Islet of Langerhans (tissue), 1 donor: ENCODE measurements around the gene ANKRD13D.
"Not testable (repeated sequence)": the region's sequence is repeated elsewhere in the genome, so short reads cannot be mapped to it uniquely, and the experiment has no call there.

Experiments used
- FAIRE-seq: peaks from one replicate; lab custom pipeline; 2011; peaks lifted over from hg19 to GRCh38; lab: Jason Lieb, UNC

ANKRD13D gene

DNA sequence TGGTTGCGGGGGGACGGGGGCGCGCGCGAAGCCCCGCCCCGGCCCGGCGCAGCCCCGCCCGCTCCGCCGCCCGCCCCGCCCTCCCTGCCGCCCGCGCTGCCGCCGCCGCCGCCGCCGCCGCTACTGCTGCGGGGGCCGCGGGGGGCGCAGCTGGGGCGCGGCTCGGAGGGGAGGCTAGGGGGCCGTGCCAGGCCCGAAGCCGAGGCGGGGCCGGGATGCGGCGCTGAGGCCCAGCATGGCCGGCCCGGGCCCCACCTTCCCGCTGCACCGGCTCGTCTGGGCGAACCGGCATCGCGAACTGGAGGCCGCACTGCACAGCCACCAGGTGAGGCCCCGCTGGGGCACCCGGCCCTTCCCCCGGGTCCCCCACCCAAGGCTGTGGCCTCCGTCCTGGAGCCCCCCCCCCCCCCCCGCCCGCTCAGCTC lies at the start of gene ANKRD13D:
Gene ANKRD13D, plus strand, starts transcription at position 78 of the 425 bp plus-strand sequence. Its CDS starts 158 bp downstream, at position 236.
- no peak for FAIRE-seq

DNA sequence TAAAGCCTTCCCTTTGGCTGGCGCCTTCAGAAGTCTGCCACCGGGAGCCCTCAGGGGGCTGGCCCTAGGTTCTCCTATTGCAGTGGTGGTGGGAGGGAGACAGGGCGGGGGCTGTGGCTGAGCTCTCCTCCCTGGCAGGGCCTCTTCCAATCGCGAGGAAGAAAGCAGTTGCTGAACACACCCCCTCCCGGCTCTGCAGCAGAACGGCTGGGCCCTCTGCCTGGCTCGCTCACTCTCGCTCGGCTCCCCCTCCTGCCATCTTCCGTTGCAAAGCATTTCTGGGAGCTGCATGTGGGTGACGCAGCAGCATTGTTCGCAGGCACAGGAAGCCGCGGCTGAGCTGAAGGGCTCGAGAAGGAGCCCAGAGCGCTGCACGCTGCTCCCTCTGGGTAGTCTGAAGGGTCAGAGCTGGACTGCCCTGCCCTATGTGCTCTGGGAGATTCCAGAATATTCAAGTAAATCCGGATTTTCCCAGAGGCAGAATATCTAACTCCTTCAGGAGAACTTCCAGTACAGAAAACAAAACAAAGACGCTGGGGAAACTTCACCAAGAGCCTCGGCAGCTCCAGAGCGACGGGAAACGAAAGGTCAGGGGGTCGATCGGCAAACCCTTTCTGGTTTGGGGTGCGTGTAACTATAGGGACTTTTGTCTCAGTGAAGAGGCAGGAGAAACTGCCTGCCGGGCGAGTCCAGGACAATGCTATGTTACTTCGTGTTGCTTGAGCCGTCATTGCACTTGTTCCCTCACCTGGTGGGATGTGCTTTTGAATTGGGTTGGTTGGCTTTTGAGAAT lies 49.1 kb upstream of the ANKRD13D start:
- no peak for FAIRE-seq

DNA sequence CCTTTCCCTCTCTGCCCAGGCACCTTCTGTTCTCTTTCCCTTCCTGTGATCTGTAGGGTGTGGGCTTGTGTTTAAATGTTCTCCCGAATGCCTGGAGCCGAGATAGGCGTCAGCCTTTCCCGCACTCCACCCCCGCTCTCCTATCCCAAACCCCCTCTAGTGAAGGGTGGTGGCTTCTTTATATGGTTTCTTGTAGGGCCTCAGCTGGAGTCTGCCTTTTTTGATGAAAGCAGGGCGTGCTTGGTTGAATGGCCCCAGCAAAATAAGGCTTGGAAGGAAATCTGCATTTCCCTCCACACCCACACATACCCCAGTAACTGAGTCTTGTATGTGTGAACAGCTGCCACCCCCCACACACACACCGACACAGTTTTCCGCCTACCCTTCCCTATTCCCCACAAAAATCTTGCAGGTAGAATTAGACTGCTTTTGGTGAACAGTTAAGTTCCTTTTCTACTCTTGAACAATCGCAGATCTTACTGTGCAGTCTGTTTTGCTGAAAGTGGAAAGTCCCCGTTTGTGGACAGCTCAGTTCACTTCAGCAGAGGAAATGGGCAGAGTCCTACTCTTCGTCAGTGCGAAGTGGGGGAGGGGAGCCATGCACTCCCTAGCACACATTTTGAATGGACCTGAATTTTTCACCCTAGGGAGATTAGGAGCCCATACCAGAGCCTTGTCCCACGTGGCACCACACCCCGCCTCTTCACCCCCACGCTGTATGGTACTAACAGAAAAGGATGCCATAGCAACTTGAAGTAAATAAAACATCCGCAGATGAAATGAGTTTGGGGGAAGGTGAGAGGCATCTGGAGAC lies 48.3 kb upstream of the ANKRD13D start:
- FAIRE-seq: no peak

DNA sequence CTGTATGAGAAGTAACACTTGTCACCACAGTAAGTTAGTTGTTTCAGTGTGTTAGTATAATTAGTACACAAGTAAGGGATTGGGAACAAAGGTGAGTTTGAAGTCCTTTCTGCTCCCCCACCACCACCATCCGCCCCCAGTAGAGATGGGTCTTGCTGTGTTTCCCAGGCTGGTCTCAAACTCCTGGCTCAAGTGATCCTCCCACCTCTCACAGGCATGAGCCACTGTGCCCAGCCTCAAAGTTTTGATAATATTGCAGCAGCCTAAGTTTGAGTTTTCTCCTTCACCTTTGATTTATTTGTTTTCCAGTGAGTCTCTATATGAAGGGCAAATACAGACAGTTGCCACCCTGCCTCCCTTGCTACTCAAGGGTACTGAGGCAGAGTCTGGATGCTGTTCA lies 46.6 kb upstream of the ANKRD13D start:
- FAIRE-seq: no peak

DNA sequence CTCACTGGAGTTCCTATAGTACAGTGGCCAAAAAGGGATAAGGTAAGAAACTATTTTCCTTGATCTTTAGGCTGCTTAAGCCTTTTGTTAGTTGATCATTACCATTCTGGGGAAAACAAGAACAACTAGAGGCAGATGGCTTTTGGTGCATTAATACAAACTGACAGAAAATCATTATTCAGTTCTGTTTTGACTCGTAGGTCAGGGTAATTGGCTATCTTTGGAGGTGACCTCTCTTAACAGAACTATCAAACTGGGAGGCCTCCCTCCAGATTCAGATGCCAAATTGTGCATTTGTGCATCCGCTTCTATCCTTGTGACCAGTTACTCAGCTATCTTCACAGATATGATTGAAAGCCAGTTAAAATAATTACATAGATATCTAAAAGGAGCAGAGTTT lies 46.1 kb upstream of the ANKRD13D start:
- FAIRE-seq: no peak

DNA sequence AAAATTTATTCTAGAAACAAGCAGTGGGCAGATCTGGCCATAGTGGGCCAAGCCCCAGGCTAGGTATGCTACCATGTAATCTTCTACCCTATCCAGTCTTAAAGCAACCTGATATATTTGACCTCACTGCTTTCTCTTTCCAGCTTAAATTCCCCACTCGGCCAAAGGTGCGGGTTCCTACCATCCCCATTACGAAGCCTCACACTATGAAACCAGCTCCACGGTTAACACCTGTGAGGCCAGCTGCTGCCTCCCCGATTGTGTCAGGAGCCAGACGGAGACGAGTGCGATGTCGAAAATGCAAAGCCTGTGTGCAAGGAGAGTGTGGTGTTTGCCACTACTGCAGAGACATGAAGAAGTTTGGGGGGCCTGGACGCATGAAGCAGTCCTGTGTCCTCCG lies 44.1 kb upstream of the ANKRD13D start:
- FAIRE-seq: no peak

DNA sequence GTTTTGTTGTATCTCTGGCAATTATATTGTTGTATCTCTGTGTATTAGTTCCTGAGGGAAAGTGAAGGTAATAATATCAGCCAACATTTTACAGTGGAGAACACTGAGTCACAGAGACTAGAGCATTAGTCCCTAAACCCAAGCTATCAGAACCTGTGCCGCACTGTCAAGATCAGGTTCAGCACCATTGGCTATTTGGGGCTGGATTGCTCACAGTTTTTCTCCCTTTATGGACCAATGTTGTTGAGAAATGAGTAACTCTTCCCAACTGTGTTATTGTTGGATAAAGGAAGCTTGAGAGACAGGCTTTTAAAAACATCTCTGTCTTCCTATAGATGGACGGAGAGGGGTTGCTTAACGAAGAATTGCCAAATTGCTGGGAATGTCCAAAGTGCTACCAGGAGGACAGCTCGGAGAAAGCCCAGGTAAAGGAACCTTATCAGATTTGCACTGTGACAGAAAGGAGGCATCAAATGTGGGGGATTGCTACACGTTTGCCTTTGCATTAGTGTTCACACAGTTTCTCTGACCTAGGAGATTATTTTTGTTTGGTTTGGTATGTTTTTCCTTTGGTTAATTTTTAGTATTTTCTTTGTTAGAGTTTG lies 41.1 kb upstream of the ANKRD13D start:
- no peak for FAIRE-seq

DNA sequence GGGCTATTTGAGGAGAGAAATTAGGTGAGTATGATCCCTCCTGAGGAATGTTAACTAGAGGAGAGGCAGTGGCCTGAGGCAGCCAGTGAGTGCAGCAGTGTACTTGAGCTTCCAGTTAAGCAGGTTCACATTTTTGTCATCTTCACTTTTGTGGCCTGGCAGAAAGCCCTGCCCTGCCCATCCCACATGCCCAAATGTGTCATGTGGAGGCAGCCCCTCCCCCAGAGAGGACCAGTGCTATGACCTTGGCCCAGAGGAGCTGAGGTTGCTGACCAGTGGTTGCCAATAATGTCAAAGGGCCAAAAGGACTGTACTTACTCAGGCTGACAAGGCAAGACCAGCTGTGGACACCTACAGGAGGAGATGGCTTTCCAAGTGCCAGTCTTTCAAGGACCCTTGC lies 40.5 kb upstream of the ANKRD13D start:
- FAIRE-seq: no peak

DNA sequence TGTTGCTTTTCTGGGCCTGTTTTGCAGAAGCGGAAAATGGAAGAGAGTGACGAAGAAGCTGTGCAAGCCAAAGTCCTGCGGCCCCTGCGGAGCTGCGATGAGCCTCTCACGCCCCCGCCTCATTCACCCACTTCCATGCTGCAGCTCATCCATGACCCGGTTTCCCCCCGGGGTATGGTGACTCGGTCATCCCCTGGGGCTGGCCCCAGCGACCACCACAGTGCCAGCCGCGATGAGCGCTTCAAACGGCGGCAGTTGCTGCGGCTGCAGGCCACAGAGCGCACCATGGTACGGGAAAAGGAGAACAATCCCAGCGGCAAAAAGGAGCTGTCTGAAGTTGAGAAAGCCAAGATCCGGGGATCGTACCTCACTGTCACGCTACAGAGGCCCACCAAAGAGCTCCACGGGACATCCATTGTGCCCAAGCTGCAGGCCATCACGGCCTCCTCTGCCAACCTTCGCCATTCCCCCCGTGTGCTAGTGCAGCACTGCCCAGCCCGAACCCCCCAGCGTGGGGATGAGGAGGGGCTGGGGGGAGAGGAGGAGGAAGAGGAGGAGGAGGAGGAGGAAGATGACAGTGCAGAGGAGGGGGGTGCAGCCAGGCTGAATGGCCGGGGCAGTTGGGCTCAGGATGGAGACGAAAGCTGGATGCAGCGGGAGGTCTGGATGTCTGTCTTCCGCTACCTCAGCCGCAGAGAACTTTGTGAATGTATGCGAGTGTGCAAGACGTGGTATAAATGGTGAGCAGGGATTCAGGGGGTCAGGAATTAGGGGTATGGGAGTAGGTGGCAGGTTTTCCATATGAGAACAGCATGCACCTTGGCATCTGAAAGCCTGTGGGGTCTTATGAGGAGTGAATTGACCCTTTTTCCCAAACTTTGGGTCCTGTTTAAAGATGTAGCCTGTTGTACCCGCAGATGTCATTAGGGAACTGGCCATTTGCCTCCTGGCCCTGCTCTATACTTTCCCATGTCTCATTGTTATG lies 38.8 kb upstream of the ANKRD13D start:
- no peak for FAIRE-seq

DNA sequence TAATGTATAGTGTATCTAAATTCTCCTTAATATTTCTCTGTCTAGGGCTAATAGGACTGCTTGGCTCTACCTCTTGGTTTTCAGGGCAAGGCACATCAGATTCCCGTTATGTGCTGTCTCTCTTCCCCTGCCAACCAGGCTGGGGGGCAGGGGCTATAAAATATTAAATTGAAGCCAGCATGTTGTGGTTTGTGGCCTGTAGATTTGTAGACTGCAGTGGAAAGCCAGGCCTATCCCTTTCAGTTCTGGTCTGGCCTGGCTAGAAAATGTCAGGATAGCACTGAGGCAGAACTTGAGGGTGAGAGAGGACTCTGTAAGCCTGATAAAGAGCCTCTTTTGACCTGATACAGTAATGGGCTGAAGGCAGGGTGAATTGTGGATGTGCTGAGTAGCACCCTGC lies 37.3 kb upstream of the ANKRD13D start:
- FAIRE-seq: no peak

DNA sequence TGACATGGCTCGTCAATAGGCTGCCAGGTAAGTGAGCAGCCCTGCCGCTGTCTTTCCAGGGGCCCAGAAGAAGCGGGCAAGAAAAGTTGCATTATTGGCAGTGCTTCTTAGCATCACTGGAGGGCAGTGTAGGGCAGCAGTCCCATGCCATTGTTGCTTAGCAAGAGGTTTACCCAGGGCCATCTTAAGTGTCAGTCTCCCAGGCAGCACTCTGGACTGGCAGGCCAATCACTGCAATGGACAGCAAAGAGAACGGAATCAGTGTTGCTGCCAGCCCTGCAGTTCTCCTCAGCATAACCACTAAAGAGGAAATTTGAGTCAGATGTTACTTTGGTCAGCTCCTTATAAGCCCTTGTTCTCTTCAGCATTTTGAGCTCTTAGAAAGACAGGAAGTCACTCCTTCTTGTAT lies 36.3 kb upstream of the ANKRD13D start:
- FAIRE-seq: no peak

DNA sequence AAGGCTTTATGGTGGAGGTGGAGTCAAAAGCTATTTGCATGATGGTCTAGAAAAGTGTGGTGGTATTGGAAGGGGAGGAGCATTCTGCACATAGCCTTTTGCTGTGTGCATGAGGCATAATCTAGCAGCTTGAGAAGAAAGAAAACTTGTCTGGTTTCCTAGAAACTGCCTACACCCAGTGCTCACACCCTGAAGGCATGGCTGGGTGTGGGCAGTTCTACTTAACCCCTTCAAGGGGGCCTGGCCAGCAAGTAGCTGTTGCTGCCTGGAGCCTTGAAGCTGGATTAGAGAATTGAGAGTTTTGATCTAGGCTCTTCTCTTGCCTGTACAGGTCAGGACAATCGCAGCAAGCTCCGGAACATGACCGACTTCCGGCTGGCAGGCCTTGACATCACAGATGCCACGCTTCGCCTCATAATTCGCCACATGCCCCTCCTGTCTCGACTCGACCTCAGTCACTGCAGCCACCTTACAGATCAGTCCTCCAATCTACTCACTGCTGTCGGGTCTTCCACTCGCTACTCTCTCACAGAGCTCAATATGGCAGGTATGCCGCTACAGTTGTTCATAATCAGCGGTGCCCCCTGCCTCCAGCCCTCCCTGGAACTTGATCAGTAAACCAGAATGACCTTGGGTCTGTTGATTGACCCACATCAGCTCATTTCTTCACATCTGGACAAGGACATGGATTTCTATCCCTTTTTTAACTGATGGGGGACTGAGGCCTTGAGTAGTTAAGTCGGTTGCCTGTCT lies 35.1 kb upstream of the ANKRD13D start:
- no peak for FAIRE-seq

DNA sequence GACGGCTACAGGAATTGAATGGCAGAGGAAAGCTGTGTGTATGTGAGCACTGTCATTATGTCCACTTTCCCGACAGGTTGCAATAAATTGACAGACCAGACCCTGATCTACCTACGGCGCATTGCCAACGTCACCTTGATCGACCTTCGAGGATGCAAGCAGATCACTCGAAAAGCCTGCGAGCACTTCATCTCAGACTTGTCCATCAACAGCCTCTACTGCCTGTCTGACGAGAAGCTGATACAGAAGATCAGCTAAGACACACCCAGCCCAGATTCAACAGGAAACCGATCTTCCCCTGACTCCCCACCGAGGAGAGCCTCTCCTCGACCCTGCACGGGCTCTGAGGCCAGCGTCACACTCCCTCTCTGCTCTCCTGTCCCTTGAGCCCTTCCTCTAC lies 34.3 kb upstream of the ANKRD13D start:
- FAIRE-seq: no peak

DNA sequence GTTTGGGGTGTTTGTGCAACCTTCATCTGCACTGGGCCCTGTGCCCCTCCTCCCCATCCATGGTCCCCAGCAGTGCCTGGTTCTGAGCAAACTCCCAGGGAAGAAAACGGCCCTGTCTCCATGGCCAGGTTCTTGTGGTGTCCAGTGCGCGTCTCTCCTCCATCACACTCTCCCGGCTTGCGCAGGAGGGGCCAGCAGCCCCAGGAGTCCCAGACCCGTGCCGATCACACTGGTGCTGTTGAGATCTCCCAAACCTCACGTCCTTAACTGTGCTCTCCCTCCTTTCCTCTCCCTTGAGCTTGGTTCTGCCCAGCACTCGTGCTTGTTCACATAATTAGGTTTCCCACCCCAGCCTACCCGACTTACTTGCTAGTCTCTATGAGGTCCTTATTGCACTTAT lies 33.8 kb upstream of the ANKRD13D start:
- no peak for FAIRE-seq

DNA sequence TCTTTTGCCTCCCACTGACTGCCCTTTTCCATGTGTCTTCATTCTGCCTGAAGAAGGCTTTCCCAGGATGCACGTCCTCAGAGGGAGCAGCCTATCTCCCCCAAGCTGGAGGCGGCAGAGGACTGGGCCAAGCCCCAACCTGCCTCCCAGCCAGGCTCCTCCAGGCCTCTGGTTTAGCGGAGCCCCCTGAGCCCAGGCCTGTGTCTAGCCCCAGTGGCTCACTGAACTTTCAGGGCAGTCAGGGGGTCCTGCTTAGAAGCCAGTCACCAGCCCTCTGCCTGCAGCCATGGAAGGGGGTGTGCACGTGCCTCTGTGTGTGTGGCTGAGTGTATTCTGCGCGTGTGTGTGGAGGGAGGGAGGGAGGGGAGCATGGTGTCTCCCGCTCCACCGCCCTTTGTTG lies 33.2 kb upstream of the ANKRD13D start:
- no peak for FAIRE-seq

DNA sequence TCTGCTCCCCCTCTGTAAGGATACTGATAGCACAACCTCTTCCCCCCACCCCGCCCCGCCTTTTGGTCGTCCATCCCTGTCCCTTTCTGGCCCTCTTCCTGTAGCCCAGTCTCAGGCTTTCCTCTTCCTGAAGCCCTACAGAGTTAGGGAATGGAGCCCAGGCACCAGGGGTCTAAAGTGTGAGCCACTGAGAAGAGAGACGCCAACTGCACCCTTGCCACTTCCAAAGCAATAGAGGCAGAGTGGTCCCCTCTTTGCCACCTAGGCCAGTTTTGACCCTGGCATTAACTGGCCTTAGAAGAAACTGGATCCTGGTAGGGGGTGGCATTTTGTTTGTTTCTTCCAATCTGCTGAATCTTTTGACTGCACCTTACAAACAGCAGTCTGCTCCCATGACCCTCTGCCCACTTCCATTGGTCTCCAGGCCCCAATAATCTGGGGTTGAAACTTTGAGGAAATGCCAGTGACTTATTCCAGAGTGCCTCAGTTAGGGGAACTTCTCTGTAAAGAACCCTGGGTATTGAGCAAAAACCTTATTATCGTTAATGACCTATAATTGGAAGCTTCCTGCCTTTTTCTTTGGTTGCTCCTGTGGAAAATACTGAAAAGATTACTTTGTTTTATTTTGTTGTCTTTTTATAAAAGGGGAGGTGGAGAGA lies 32.5 kb upstream of the ANKRD13D start:
- FAIRE-seq: no peak

DNA sequence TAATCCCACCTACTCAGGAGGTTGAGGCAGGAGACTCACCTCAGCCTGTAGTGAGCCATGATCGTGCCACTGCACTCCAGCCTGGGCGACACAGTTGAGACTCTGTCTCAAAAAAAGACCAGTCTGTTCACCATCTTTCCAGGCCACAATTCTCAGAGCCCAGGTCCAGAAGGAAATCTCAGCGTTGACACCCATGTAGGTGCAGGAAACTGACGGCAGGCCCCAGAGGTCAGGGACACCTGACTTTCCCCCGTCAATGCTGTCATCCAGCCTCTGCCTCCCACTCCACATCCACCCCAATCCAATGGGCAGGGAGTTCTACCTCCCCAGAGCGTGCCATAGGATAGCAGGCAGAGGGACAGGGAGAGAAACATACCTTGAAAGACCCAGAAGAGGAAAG lies 28.7 kb upstream of the ANKRD13D start:
- no peak for FAIRE-seq

DNA sequence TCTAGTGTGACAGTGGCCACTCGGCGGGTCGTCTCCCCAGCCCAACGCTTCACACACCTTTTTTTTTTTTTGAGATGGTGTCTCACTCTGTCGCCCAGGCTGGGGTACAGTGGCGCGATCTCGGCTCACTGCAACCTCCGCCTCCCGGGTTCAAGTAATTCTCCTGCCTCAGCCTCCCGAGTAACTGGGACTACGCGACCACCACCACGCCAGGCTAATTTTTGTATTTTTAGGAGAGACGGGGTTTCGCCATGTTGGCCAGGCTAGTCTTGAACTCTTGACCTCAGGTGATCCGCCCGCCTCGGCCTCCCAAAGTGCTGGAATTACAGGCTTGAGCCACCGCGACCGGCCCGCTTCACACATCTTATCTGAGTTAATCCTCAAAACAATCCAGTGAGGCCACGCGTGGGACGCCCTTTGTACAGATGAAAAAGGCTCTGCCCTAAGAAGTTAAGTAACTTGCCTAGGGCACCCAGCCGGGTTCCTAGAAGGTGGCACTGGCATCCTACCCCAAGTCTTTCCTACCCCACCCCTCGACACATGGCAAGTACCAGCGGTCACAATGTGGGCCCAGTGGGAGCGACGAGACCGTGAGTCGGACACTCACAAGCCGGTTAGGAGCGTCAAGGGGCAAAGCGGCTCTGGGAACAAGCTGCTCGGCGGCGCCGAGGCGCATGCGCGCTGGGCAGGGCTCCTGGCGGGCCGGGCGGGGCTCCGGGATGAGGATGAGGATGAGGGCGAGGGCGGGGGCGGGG lies 28.0 kb upstream of the ANKRD13D start:
- FAIRE-seq: not testable (repeated sequence)

DNA sequence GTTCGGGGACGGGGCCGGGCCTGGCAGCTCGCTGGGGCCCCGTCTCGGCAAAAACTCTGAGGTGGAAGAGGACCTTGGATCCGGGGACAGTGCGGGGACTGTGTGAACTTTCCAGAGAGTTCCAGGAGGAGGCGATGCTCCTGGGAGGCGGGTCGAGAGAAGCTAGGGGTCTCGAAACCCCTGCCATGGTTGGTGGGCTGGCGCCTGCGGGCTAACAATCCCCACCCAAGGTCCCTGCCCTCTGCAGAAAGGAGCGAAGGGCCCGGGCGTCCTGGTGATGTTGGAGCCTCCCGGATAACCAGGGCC lies 27.5 kb upstream of the ANKRD13D start:
- FAIRE-seq: no peak
